Left forelimb (tissue), 1 donor: ENCODE measurements around the gene EYA2.
A peak's percentile ranks its signal among the peaks of the same experiment; 100 is the strongest.
"Not testable (repeated sequence)": the region's sequence is repeated elsewhere in the genome, so short reads cannot be mapped to it uniquely, and the experiment has no call there.

Source experiments
- DNase-seq: peaks from one replicate; pipeline ENCODE4 v3.0.0-alpha.2; 2018; ENCODE audit warnings: low spot score

The EYA2 gene

DNA sequence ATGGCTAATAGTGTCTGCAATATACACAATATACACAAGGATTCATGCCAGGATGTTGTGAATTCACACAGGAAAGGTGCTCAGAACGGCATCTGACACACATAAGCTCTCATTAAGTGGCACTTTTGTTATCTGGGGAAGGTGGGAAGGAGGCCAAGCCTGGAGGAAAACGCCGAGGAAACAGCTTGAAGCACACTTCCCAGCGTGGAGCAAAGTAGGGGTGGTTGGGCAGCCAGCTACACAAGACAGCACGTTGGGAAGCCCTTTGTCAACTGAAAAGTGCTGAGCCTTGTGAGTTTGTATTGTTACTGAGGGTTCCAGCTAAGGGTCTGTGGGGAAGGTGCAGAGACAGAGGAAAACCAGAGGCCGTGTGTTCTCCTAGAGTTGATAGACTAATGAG, 280.9 kb downstream of the EYA2 start:
- no peak for DNase-seq

DNA sequence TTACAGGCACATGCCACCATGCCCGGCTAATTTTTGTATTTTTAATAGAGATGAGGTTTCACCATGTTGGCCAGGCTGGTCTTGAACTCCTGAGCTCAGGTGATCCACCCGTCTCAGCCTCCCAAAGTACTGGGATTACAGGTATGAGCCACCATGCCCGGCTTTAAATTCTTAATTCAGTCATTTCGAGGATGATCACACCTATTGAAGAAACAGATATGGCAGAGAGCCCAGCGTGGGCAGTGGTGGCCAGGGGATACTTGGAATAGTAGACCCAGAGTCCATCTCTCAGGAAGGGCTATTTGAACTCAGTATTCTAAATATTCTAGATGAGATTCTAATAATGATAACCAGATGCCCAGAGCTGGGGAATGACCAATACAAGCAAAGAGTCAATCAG, 281.6 kb downstream of the EYA2 start:
- not testable (repeated sequence) for DNase-seq

DNA sequence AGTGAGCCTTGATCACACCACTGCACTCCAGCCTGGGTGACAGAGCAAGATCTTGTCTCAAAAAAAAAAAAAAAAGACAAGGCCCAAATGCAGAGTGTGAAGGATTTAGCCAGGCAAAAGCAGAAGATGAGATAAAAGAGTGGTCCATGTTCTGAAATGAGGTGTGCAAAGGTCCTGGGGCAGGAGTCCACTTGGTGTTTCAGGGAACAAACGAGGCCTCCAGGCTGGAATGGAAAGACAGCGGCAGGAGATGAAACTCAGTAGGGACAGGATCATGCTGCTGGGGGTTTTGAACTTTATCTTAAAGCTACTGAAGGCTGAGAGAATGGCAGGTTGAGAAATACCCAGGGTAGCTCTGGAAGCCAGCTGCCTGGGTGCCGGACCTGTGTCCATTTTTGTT, 283.6 kb downstream of the EYA2 start:
- DNase-seq, result no peak

DNA sequence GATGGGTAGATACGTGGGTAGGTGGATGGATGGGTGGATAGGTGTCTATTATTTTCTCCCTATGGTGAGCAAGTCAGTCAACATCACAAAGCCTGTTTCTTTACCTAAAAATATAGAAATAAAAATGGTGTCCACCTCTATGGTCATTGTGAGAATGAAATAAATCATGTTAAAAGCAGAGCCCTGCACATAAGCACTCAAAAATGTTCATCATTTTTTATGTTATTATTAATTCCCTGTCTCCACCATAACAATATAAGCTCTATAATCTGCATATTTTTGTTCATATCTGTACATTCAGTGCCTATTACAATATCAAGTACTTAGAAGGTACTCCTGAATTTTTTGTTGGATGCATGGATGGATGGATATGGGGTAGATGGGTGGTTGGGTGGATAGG, 284.2 kb downstream of the EYA2 start:
- no peak for DNase-seq

DNA sequence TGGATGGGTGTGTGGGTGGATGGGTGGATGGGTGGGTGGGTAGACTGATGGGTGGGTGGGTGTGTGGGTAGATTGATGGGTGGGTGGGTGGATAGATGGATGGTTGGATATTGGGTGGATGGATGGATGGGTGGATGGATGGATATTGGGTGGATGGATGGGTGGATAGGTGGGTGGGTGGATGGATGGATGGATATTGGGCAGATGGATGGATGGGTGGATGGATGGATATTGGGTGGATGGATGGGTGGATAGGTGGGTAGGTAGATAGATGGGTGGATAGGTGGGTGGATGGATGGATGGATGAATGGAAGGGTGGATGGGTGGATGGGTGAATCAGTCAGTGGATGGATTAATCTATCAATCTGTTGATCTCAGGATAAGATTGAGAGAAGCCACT, 284.6 kb downstream of the EYA2 start:
- DNase-seq, result no peak

DNA sequence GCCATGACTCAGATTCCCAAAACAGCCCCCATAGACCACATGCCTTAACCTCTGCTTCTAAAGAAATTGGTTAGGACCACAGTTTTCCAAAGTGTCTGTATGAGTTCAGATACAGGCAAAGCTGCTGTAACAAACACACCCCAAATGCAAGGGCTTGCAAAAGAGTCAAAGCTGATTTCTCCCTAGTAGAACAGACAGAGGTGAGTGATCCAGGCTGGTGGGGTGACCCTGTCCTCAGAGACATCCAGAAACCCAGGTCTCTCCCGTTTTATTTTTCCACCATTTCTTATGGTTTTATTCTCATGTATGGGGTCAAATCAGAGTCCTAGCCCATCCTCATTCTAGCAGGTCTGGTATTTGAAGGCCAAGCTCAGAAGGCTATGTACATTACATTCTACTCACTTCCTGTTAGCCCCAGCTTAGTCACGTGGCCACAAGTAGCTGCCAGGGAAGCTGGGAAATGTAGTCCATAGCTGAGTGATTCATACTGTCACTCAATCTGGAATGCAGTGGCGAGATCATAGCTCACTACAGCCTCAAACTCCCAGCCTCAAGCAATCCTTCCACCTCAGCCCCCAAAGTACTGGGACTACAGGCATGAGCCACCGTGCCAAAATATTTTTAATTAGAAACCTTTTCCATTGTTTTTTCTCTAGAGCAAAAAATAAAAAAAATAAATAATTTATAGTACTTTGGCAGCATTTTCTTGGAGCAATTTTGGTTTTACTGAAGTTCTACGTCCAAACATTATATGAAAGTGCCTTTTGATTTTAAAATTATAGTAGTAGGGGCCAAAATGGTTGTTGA, 286.6 kb downstream of the EYA2 start:
- no peak for DNase-seq

- DNase-seq, result no peak
These were observed 288.7 kb downstream of the EYA2 start for GRCh38 chr20:47183367-47183766.

GRCh38 chr20:47187450-47188195, 293.0 kb downstream of the EYA2 start:
- DNase-seq, result no peak

DNA sequence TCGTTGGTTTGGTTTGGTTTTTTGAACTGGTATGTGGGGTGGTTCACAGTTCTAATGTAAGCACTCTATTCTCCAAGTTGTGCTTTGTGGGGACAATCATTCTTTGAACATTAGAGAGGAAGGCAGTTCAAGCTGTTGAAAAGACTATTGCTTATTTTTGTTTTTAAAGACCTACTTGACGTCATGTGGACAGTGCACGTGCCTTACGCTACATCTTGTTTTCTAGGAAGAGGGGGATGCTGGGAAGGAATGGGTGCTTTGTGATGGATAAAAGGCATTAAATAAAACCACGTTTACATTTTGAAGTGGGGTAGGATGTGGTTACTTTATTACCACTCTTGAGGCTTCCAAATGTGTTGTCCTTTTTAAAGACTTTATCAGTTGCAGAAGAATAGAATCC, 293.9 kb downstream of the EYA2 start:
- no peak for DNase-seq

GRCh38 chr20:47189060-47189459, 294.4 kb downstream of the EYA2 start:
- DNase-seq, result no peak

DNA sequence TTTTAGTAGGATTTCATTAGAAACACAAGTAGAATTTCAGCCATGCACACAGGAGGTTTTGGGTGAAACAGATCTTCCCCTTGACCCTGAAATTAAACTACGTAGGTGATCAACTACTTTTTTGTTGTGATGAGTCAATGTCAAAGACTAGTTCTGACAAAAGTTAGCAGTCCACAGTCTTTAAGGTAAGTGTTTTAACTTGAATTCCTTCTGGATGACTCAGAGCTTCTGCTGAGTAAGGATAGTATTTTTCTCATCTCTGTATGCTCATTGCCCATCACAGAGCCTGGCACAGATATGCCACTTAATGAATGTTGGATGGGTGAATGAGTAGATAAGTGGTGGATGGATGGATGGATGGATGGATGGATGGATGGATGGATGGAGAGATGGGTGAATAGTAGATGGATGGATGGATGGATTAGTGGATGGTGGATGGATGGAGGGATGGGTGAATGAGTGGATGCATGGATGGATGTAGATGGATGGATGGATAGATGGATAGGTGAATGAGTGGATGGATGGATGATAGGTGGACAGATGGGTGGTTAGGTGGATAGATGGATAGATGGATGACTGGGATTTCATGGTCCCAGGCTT, 296.5 kb downstream of the EYA2 start:
- DNase-seq, result no peak

GRCh38 chr20:47191956-47192355, 297.3 kb downstream of the EYA2 start:
- no peak for DNase-seq

- no peak for DNase-seq
These were observed 300.9 kb downstream of the EYA2 start for GRCh38 chr20:47195573-47195972.

DNA sequence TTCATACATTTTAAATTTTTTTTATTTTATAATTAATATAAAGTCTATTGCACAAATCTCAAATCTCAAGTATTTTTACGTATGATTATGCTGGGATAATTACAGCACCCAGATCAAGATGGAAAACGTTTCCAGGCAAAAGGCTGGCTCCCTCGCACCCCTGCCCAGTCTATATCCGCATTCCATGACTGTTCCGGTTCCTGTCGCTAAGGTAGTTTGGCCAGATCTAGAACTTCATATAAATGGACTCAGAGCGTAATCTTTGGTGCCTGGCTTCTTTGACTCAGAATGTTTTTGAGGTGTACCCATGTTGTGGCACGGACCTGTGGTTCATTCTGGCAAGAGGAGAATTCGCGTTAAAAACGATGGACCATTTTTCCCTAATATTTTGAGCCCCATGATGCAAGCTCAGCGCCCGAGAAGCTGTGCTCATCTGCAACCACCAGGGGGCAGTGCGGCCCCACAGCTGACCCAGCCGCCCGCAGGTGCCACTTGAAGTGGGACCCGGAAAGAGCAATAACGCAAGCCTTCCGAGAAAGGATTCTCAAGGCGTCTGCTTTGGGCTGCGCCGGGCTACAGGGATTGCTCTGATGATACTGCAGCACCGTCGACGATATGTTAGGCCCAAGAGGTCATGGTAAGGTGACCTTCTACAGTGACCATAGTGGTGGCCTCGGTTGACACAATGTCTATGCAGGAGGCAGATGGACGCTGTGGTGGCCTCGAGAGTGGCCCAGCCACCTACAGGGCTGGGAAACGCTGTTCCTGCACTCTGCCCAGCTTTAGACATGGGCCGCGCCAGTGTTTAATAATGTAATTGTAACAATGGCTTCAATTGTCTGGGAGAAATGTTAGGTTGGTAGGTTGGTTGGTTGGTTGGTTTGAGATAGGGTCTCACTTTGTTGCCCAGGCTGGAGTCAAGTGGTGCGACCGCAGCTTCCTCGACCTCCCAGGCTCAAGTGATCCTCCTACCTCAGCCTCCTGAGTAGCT, 301.7 kb downstream of the EYA2 start:
- peak; percentile 81 for DNase-seq

DNA sequence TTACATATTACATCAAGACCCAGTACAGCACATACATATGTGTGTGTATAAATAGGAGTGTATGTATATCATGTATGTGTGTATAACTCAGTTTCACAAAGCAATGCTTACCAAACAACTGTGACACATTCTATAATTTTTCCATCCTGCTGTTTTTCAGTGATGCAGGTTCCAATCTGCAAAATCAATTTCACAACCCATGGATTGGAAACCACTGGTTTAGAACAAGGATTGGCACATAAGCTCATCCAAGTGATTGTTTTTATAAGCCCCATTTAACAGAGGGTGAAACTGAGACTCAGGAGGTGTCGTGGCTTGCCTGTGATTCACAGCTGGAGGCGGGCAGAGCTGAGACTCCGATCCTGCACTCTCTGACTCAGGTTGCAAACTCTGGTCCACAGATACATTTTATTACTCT, 303.6 kb downstream of the EYA2 start:
- no peak for DNase-seq

- DNase-seq, result no peak
These were observed 304.4 kb downstream of the EYA2 start for GRCh38 chr20:47198996-47199552.

DNA sequence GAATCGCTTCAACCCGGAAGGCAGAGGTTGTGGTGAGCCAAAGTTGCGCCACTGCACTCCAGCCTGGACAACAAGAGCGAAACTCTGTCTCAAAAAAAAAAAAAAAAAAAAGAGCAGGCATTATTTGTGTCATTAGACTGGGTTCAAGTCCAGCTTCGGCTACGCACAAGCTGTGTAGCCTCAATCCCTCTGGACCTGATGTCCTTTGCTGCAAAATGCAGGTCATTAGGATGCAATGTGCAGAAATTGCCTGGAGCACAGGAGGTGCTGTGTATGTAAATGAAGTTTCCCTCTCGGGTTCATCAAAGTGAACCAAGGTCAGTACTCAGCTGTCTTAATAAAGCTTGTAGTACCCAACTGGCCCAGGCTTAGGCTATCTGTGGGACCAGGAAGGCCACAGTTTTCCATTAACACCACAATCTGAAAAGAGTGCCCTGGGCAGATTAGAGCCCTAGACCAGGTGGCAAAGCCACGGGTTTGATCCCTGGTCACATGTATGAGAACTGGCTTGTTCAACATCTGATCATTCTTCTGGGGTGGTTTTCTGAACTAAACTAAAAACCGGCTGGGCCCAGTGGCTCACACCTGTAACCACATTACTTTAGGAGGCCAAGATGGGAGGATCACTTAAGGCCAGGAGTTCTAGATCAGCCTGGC, 306.6 kb downstream of the EYA2 start:
- DNase-seq, result no peak

- DNase-seq, result no peak
These were observed 308.4 kb downstream of the EYA2 start for GRCh38 chr20:47202733-47203667.

DNA sequence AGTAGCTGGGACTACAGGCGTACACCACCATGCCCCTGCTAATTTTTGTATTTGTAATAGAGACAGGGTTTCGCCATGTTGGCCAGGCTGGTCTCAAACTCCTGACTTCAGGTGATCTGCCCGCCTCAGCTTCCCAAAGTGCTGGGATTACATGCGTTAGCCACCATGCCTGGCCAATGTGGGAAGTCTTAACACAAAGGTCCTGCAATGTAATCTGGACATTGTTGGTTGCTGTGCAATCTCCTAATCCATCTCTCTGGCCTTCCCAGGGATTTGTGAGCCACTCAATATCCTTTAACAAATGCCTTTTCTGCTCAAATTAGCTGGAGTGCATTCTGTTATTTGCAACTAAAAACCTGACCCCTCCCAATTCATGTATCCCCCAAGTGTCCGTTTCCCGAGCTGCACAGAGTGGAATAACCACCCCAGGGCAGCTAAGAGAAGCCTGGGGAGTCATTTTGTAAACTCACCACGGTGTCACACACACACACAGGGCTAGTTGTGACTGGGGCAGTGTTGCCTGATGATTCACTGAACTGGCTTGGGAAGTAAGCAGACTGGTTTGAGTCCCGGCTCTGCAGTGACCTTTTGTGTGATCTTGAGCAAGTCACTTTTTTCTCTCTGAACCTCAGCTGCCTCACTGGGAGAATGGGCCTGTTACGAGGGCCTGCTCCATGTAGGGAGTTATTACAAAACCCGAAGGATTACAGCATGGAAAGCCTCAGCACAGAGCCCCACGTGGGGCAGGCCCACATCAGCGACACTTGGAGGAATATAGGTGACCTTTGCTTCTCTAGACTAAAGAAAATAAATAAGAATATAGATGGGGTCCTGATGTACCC, 309.6 kb downstream of the EYA2 start:
- no peak for DNase-seq
